Caco-2 (cell line): ENCODE measurements around the gene SMARCD3. TPM values are rescaled to one million over a fixed set of nuclear protein-coding genes. Genes with fewer than 3 reads are reported as not detected.

Source experiments
- BruUV-seq: library from RNA; stranded (reverse); fragments of 400-500 nt; replicated peaks from 2 replicates; lab custom pipeline; 2021; lab: Mats Ljungman, UMichigan
- CTCF ChIA-PET: fragments of 300-600 bp; sonication (Branson Sonifier 250); formaldehyde crosslinking; loops from one replicate; lab custom pipeline; 2022; ENCODE audit warnings: antibody characterized with exemption; lab: Charles Lee
- POLR2A ChIA-PET: fragments of 300-600 bp; sonication (Branson Sonifier 250); formaldehyde crosslinking; loops from one replicate; lab custom pipeline; 2022; ENCODE audit warnings: antibody characterized with exemption; lab: Charles Lee
- DNase-seq, 2 experiments: peaks; one replicate each; pipeline versions ENCODE4 v3.0.0 to v3.0.0-alpha.2; 2020 to 2022
- H3K27me3 ChIP-seq: replicated peaks from 2 replicates; pipeline ENCODE4 v1.6.0; 2011; ENCODE audit warnings: low read length; ENCODE audit not compliant: control insufficient read depth, insufficient read depth
- H3K36me3 ChIP-seq: 2 replicates; pipeline ENCODE4 v1.5.1; 2011; ENCODE audit warnings: low read length; ENCODE audit not compliant: control insufficient read depth, insufficient read depth
- H3K4me1 ChIP-seq: fragments of 250-450 bp; sonication (Bioruptor Pico); 2 replicates; pipeline ENCODE4 v1.5.1; 2020; ENCODE audit warnings: mild to moderate bottlenecking
- H3K4me3 ChIP-seq: 2 replicates; pipeline ENCODE4 v1.5.1; 2011; ENCODE audit warnings: low read depth, mild to moderate bottlenecking, control low read depth, low read length
- H3K9me3 ChIP-seq: fragments of 250-450 bp; sonication (Bioruptor Pico); 2 replicates; pipeline ENCODE4 v1.5.1; 2020; ENCODE audit warnings: mild to moderate bottlenecking, moderate library complexity
- H3K27ac Mint-ChIP-seq: one replicate; pipeline ENCODE4 v1.8.0; 2022; ENCODE audit warnings: mixed read lengths; ENCODE audit not compliant: unreplicated experiment
- H3K27me3 Mint-ChIP-seq: one replicate; pipeline ENCODE4 v1.8.0; 2022; ENCODE audit warnings: mixed read lengths; ENCODE audit not compliant: insufficient read depth, unreplicated experiment
- H3K36me3 Mint-ChIP-seq: one replicate; pipeline ENCODE4 v1.8.0; 2022; ENCODE audit warnings: mild to moderate bottlenecking, mixed read lengths; ENCODE audit not compliant: insufficient read depth, unreplicated experiment
- H3K4me1 Mint-ChIP-seq: one replicate; pipeline ENCODE4 v1.8.0; 2022; ENCODE audit warnings: low read depth, mixed read lengths; ENCODE audit not compliant: unreplicated experiment
- H3K4me3 Mint-ChIP-seq: one replicate; pipeline ENCODE4 v1.8.0; 2022; ENCODE audit warnings: mild to moderate bottlenecking, moderate library complexity, mixed read lengths; ENCODE audit not compliant: unreplicated experiment
- H3K9me3 Mint-ChIP-seq: one replicate; pipeline ENCODE4 v1.8.0; 2022; ENCODE audit warnings: mixed read lengths; ENCODE audit not compliant: unreplicated experiment
- intact Hi-C: fragments of 100-400 bp; cut with micrococcal nuclease; formaldehyde crosslinking; loops from one replicate; pipeline ENCODE4 v1.10.0; 2022; ENCODE audit not compliant: unreplicated experiment
- total RNA-seq: library from RNA; stranded (reverse); gene quantifications from 2 replicates; pipeline ENCODE4 v1.2.3, GENCODE V29; 2022
- TF ChIP-seq, protein P1 (sequence below), 2 experiments: fragments of 200-600 bp in 1 of 2; IDR thresholded peaks; 1 replicate in 1 of 2; 2 replicates in 1 of 2; pipeline versions ENCODE4 v1.5.1 to v1.8.0; 2011 to 2022; ENCODE audit warnings: antibody characterized with exemption in 1 of 2, control low read depth in 1 of 2, inconsistent platforms in 1 of 2, low read depth in 1 of 2, low read length in 1 of 2, mild to moderate bottlenecking in 1 of 2, moderate library complexity in 1 of 2; ENCODE audit not compliant: insufficient read depth in 1 of 2, severe bottlenecking in 1 of 2, unreplicated experiment in 1 of 2

SMARCD3 gene
- total RNA-seq, 1 experiment from 2014 or later, result 27.8 TPM

DNA sequence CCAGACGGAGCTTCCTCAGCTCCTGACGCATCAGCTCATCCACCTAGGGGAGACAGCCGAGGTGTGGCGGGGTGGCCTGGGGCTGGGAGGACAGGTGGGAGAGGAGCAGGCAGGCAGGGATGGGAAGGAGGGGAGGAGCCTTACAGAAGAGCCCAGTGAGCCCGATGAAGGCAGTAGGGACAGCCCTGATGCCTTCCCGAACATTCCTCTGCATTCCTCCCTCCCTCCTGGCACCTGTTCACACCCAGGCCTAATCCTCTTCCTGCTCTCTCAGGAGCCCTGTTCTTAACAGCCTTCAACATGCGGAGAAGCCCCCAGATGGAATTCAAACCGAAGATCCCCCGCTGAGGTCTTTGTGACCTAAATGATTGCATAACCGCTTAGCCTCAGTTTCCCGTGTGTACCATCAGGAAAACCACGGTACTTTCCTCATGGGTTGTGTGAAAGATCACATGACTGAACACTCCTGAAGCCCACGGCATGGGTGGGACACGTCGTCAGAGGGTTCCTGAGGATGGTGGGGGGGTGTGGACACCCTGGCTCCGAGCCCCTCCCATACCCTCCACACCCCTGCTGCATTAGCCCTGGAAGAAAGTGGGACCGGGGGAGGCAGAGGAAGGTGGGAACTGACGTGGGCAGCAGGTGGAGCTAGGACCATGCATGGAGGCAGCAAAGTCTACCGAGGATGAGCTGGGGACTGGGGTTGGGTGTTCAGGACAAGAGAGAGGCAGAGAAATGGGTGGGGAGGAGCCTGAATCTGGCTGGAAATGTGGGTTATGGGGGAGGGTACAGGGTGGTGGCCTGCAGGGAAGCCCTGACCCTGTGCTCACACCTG, 52.7 kb downstream of the SMARCD3 start:
- Mint-ChIP-seq H3K9me3 (no peaks in the 10 kb centered on the region), H3K27me3 (peaks cover 7% of the 10 kb centered on the region), H3K4me1 (no peaks in the 10 kb centered on the region), H3K27ac (no peak overlapping the region), H3K4me3 (no peak overlapping the region), H3K36me3 (no peaks in the 10 kb centered on the region)
- intact Hi-C loops, result no loop called here
- ChIA-PET CTCF (interaction anchor here (1.1 kb wide), 1 partner anchor 28 kb away, joined by 3 read pairs; the partner anchor contains the start of gene GBX1), POLR2A (no interaction called here)
- DNase-seq, result no peak
- Histone ChIP-seq H3K36me3 (no peaks in the 10 kb centered on the region), H3K4me3 (no peak overlapping the region), H3K4me1 (no peaks in the 10 kb centered on the region), H3K9me3 (no peaks in the 10 kb centered on the region), H3K27me3 (peaks cover 3% of the 10 kb centered on the region; the same call in 1 of the 2 replicates)
- TF ChIP-seq, protein P1, sequence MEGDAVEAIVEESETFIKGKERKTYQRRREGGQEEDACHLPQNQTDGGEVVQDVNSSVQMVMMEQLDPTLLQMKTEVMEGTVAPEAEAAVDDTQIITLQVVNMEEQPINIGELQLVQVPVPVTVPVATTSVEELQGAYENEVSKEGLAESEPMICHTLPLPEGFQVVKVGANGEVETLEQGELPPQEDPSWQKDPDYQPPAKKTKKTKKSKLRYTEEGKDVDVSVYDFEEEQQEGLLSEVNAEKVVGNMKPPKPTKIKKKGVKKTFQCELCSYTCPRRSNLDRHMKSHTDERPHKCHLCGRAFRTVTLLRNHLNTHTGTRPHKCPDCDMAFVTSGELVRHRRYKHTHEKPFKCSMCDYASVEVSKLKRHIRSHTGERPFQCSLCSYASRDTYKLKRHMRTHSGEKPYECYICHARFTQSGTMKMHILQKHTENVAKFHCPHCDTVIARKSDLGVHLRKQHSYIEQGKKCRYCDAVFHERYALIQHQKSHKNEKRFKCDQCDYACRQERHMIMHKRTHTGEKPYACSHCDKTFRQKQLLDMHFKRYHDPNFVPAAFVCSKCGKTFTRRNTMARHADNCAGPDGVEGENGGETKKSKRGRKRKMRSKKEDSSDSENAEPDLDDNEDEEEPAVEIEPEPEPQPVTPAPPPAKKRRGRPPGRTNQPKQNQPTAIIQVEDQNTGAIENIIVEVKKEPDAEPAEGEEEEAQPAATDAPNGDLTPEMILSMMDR (IDR thresholded peaks at IDR 0.05; ENCODE audit: insufficient read depth in 1 of 2, low read depth in 1 of 2, low read length in 1 of 2, severe bottlenecking in 1 of 2, unreplicated experiment in 1 of 2), result no peak
- no TSS peak for BruUV-seq

DNA sequence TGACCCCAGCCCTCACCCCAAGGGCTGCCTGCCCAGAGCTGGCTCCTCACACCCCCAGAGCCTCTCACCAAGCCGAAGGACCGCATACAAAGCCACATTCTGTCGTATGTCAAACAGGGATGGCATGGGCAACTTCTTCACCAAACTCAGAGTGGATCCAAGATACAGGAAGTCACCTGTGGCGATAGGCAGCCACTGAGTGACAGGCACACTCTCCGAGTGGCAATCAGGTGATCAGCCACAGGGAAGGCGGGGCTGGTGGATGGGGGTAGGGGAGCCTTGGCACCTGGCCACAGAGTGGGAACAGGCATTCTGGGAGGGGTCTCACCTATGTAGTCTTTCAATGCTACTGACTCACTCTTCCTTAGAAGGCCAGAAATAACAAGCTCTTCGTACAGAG, 54.3 kb downstream of the SMARCD3 start:
- H3K27ac Mint-ChIP-seq, result no peak overlapping the region
- TF ChIP-seq, protein P1 (IDR thresholded peaks at IDR 0.05; ENCODE audit: insufficient read depth in 1 of 2, low read depth in 1 of 2, low read length in 1 of 2, severe bottlenecking in 1 of 2, unreplicated experiment in 1 of 2), result no peak
- H3K4me1 ChIP-seq, result no peaks in the 10 kb centered on the region
- no peak for DNase-seq
- no peaks in the 10 kb centered on the region for H3K9me3 ChIP-seq
- CTCF ChIA-PET, result interaction anchor here (0.7 to 1.1 kb wide), 2 partner anchors 27 to 176 kb away, joined by 3 read pairs; partner anchors contain the start of gene GBX1
- H3K36me3 ChIP-seq, result no peaks in the 10 kb centered on the region
- H3K36me3 Mint-ChIP-seq, result no peaks in the 10 kb centered on the region
- no TSS peak for BruUV-seq
- peaks cover 12% of the 10 kb centered on the region for H3K27me3 Mint-ChIP-seq
- H3K4me1 Mint-ChIP-seq, result no peaks in the 10 kb centered on the region
- intact Hi-C loops, result no loop called here
- H3K9me3 Mint-ChIP-seq, result no peaks in the 10 kb centered on the region
- POLR2A ChIA-PET, result no interaction called here
- H3K27me3 ChIP-seq, result peaks cover 3% of the 10 kb centered on the region; the same call in 1 of the 2 replicates
- no peak overlapping the region for H3K4me3 ChIP-seq
- H3K4me3 Mint-ChIP-seq, result no peak overlapping the region

DNA sequence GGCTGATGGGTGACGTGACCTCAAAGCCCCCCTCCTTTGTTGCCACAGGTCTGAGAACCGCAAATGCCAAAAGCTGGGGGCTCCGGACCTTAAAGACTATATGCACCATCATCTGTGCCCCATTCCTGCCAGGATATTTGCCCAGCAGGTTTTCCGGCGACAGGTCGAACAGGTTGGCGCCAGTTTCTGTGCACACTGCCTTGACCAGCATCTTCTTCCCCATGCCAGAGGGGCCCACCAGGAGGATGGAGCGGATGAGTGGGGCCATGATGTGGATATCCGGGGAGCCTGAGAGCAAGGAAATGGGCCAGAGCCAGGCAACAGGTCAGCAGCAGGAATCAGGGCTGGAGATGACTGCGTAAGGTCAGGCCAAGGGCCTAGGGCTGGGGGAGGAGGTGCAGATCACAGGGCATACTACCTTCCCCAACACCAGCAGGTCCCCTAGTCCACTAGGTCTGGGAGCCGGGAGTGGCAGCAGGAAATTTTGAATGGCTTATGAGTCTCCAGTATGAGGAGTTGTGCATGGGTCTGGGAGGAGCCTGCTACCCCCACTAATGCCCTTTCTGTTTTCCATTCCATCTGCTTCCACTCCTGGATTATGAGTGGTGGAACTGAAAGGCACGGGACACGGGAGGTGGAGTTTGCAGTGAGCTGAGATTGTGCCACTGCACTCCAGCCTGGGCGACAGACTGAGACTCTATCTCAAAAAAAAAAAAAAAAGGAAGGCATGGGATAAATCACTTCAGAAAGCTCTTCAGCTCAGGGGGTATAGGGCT, 55.1 kb downstream of the SMARCD3 start:
- no peaks in the 10 kb centered on the region for H3K9me3 ChIP-seq
- peaks cover 3% of the 10 kb centered on the region; the same call in 1 of the 2 replicates for H3K27me3 ChIP-seq
- no peak overlapping the region for H3K27ac Mint-ChIP-seq

More for the DNA sequence above, 55.1 kb downstream of the SMARCD3 start:
- no TSS peak for BruUV-seq
- no peaks in the 10 kb centered on the region for H3K9me3 Mint-ChIP-seq
- intact Hi-C loops, result no loop called here
- TF ChIP-seq, protein P1 (IDR thresholded peaks at IDR 0.05; ENCODE audit: insufficient read depth in 1 of 2, low read depth in 1 of 2, low read length in 1 of 2, severe bottlenecking in 1 of 2, unreplicated experiment in 1 of 2), result no peak
- Histone ChIP-seq H3K4me3 (no peak overlapping the region), H3K4me1 (no peaks in the 10 kb centered on the region), H3K36me3 (no peaks in the 10 kb centered on the region)
- peaks cover 15% of the 10 kb centered on the region for H3K27me3 Mint-ChIP-seq
- no peaks in the 10 kb centered on the region for H3K4me1 Mint-ChIP-seq
- POLR2A ChIA-PET, result no interaction called here
- CTCF ChIA-PET, result no interaction called here
- no peak overlapping the region for H3K4me3 Mint-ChIP-seq
- DNase-seq, result no peak
- no peaks in the 10 kb centered on the region for H3K36me3 Mint-ChIP-seq
